NCI-H1048 (cell line): ENCODE results near the gene TPPP.
"Not testable (repeated sequence)": the region's sequence is repeated elsewhere in the genome, so short reads cannot be mapped to it uniquely, and the experiment has no call there.

ENCODE experiments used
- DNase-seq: peaks from one replicate; lab custom pipeline; 2025; lab: John Stamatoyannopoulos, UW

TPPP gene

GRCh38 chr5:645421-645820, 47.7 kb downstream of the TPPP start:
- DNase-seq: no peak

DNA sequence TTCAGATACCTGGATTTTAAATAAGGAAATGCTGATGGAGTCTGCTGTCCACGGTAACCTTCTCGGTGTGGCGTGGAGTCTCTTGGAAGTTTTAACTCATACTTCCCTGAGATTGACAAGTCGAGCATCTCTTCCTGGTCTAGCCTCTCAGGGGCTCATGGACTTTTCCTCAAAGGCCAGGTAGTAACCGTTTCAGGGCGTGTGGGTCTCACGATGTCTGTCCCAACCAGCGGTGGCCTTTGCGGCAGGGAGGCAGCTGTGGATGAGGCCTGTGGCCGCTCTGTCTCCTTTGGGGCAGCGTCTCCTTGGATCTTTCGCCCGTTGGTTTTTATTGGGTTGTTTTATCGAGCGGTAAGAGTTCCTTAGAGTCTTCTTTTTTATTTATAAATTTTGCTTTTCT, 48.2 kb downstream of the TPPP start:
- no peak for DNase-seq

GRCh38 chr5:644509-644908, 48.6 kb downstream of the TPPP start:
- DNase-seq: no peak

- no peak for DNase-seq
Observed at GRCh38 chr5:643811-644271, 49.3 kb downstream of the TPPP start.

DNA sequence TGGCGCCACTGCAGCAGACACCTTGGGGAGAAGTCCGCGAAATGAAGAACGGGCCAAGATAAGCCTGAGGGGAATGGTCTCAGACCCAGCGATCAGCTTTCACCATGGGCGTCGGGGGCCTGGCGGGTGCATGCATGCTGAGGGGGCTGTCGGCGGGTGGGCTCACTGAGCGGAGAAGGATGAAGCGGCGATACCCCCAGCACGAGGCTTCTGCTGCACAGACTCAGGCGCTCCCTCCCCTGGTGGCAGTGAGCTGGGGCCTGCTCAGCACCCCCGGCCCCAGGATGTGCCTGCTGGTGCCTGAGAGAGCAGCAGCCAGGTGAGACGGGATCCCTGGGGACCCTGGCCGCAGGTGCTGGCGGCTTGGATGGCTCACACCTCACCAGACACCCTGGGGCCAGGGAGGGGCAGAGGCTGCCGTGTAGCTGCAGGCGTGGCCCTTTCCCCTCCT, 49.8 kb downstream of the TPPP start:
- no peak for DNase-seq

DNA sequence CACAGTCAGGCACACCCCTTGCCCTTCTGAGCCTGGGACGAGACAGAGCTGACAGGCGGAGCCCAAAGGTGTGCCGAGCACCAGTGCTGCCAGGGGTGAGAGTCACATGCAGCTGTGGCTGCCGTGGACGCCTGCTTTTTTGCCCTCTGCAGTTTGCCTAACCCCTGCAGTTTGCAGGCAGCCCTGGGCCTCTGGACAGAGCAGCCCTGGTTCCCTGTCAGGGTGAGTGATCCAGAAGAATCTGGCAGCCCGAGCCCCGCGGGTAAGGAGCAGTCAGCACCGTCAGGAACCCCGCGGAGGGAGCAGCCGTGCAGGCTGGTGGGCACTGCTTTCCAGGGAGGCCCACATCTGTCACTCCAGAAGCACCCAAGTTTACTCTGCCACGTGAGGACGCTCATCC, 50.7 kb downstream of the TPPP start:
- no peak for DNase-seq

DNA sequence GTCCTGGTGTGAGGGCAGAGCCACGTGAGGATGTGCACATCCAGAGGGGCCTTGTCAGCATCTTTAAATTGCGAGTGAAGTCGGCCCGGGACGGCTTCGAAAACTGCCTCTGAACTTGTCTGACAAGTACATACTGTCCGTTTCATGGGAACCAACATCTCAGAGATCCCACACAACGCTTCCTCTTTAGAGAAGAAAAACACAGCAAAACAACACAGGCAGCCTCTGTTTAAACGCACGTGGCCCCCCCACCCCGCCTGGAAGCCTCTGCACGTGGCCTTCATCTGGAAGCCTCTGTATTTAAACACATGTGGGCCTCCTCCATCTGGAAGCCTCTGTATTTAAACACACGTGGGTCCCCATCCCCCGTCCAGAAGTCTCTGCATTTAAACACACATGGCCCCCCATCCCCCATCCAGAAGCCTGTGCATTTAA, 51.8 kb downstream of the TPPP start:
- DNase-seq: no peak

- no peak for DNase-seq
Observed at GRCh38 chr5:640461-641330, 52.5 kb downstream of the TPPP start.

DNA sequence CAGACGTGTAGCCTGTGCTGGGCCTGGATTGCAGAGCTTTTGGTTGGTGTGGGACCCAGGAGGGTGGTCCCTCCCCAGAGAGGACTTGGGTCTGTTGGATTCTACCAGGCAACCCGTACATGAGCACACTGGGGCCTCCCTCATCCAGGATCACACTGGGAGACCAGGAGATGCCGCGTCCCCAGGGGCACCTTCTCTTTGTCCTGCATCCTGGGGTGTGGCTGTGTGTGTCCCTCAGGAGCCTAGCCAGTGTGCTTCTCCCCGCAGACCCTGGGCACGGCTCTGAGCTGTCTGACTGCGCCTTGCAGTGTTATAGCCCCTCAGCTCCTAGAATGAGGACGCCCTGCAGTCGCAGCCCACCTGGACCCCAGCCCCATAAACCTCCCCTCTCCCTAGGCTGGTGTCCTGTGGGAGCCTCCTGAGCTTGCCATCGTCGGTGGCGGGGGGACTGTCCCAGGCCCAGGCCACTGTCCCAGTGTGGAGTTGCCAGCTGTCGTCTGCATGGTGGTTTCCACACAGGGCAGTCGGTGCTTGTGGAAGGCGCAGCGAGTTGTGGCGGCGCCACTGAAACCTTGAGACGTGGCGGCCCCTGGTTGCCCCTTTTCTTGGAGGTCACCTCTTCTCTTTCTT, 53.5 kb downstream of the TPPP start:
- DNase-seq: no peak

DNA sequence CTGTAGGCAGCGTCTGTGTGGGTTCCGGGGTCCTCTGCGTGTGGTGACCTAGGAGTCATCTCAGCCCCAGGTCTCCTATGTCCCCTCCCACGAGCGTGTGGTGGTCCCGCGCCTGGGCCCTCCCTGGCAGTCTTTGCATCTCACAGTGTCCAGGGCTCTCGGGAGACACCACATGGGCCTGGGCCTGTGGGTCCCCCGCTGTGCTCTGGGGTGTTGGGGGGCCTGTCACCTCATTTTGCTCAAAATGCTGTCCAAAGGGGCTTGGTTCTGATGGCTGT, 54.0 kb downstream of the TPPP start:
- DNase-seq: no peak

GRCh38 chr5:638501-639252, 54.5 kb downstream of the TPPP start:
- no peak for DNase-seq

- no peak for DNase-seq
Observed at GRCh38 chr5:637581-638450, 55.3 kb downstream of the TPPP start.

DNA sequence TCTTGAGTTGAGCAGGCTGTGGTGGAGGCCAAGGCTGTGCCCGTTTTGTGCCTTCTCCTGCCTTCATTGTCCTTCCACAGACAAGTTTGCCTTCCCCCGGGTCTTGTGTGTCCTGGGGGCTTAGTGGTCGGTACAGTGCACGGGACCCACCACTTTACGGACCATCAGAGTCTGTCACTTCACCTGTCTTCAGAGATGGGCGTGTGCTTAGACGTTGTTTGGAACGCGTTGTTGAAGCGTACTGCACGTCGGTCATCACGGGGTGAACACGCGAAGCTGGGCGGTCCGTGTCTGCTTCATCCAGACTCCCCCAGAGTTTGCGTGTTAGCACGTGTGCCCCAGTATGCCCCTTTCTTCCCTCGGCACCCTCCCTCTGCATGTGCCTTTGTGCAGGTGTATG, 56.2 kb downstream of the TPPP start:
- DNase-seq: no peak

DNA sequence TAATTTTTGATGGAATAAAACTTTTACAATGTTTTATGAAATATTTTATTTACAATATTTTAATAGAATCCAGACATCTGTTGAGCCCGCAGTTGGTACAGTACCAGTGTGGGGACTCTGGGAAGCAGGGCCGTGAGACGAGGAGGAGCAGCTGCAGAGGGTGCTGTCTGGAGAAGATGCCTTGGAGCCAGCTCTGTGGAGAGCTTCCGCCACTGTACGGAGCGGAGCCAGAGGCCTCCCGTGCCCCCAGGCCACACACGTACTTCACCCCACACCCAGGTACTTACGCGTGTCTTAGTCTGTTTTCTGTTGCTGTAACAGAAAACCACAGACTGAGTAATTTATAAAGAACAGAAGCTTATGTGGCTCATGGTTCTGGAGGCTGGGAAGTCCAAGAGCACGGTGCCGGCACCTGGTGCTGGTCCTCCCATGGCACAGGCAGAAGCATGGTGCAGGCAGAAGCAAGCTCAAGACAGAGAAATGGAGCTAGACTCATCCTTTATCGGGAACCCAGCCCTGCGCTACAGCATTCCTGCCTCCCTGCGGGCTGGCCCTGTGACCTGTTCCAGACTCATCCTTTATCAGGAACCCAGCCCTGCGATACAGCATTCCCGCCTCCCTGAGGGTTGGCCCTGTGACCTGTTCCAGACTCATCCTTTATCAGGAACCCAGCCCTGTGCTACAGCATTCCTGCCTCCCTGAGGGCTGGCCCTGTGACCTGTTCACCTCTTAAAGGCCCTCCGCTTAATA, 57.7 kb downstream of the TPPP start:
- no peak for DNase-seq

DNA sequence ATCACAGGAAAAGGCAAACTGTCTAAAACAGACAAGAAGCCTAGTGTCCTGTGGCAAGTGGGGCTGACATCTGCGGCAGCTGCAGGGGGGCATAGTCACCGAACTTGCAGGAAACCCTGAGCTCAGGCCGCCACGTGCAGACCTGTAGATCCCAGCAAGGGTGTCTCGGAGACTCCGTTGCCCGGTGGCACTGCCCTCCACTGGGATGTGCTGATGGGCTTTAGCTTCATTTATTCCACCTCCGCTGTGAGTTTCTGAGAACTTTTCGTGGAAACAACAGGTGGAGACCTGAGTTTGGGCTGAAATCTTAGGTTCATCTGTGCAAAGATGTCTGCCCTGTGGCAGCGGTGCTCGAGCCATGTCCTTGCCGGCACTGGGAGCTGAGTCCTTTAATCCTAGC, 59.0 kb downstream of the TPPP start:
- no peak for DNase-seq

DNA sequence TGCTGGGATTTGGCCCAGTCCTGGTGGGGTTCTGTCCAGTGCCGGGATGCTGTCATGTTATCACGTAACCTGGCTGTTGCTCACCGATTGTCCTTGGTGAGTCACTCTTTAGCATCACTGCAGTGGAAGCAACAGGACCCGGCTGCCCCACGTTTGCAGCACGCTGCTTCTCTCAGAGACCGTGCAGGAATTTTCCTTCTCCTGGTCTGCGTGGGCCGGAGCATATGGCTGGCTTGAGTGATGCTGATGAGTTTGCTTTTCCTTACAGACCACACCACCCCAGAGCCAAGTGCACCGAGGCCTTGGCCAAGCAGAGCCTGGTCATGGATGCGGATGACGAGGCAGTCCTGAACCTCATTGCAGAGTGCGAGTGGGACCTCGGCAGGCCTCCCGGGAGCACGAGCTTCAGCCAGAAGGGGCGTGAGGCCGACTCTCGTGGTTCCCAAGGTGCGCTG, 59.6 kb downstream of the TPPP start:
- no peak for DNase-seq

DNA sequence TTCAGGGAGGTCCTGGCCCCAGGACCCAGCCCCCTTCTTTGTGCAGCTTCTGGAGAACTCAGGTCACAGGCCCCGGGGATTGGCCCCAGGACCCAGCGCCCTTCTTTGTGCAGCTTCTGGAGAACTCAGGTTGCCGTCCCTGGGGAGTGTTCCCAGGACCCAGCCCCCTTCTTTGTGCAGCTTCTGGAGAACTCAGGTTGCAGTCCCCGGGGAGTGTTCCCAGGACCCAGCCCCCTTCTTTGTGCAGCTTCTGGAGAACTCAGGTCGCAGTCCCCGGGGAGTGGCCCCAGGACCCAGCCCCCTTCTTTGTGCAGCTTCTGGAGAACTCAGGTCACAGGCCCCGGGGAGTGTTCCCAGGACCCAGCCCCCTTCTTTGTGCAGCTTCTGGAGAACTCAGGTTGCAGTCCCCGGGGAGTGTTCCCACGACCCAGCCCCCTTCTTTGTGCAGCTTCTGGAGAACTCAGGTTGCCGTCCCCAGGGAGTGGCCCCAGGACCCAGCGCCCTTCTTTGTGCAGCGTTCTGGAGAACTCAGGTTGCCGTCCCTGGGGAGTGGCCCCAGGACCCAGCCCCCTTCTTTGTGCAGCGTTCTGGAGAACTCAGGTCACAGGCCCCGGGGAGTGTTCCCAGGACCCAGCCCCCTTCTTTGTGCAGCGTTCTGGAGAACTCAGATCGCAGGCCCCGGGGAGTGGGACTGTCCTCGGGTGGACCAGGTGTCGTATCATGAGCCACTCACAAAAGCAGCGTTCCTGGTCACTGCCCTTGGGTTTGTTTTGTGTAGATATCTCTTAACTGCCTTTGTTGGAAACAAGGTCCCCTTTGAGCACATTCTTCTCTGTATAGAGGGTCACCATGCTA, 64.6 kb downstream of the TPPP start:
- not testable (repeated sequence) for DNase-seq

GRCh38 chr5:627840-628239, 65.3 kb downstream of the TPPP start:
- no peak for DNase-seq

DNA sequence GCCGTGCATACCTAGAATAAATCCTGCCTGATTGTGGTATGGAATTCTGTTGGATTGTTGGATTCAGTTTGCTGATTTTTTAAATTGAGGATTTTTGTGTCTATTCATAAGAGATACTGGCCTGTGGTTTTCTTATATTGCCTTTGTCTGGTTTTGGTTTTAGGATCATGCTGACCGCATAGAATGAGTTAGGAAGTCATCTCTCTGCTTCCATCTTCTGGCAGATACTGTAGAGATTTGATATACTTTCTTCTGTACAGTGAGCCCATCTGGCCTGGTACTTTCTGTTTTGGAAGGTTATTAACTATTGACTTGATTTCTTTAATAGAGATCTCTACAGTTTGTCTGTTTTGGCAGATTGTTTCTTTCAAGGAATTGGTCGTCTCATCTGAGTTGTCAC, 66.3 kb downstream of the TPPP start:
- DNase-seq: no peak

- DNase-seq: no peak
Observed at GRCh38 chr5:625516-625915, 67.6 kb downstream of the TPPP start.
